Astrocyte of the spinal cord (primary cell): ENCODE data around the gene CTSZ.

ENCODE experiments used
- DNase-seq: peaks from one replicate; pipeline ENCODE4 v3.0.0; 2011; ENCODE audit warnings: low read depth, low spot score
- H3K4me3 ChIP-seq: 2 replicates; pipeline ENCODE4 v1.5.1; 2011; ENCODE audit warnings: low read depth, mild to moderate bottlenecking, low read length, moderate library complexity
- in situ Hi-C: cut with HindIII; loops from 2 replicates; pipeline ENCODE4 v1.10.0; 2017; ENCODE audit warnings: low sequenced_read_pairs
- TF ChIP-seq, protein P1 (sequence below): IDR thresholded peaks from 2 replicates; pipeline ENCODE4 v1.5.1; 2012; ENCODE audit warnings: low read depth, mild to moderate bottlenecking, low read length, inconsistent platforms

Gene CTSZ

DNA sequence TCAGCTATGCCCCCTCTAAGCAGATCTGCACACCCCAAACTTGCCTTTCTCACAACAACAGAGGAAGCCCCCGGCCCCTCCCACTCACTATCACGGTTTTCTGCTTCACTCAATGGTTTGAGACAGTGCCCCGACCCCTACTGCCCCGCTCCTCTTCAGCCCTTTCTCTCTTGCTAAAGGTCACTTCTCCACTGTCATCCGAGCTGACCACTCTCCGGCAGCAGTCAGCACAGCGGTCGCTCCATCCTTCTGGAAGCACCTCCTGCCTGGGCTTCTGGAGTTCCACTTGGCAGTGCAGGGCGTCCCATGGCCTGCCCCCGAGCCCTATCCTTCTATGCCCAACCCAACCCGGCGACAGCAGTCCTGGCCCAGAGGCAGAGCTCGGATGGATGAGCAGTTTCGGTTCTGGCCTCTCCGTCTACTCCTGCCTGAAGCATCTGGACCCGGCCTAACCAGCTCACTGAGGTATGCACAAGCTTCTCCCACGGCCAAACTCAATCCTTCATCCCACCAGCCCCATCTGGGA, 4.1 kb downstream of the CTSZ start:
- DNase-seq: no peak
- TF ChIP-seq, protein P1, sequence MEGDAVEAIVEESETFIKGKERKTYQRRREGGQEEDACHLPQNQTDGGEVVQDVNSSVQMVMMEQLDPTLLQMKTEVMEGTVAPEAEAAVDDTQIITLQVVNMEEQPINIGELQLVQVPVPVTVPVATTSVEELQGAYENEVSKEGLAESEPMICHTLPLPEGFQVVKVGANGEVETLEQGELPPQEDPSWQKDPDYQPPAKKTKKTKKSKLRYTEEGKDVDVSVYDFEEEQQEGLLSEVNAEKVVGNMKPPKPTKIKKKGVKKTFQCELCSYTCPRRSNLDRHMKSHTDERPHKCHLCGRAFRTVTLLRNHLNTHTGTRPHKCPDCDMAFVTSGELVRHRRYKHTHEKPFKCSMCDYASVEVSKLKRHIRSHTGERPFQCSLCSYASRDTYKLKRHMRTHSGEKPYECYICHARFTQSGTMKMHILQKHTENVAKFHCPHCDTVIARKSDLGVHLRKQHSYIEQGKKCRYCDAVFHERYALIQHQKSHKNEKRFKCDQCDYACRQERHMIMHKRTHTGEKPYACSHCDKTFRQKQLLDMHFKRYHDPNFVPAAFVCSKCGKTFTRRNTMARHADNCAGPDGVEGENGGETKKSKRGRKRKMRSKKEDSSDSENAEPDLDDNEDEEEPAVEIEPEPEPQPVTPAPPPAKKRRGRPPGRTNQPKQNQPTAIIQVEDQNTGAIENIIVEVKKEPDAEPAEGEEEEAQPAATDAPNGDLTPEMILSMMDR: no peak
- no peak overlapping the region for H3K4me3 ChIP-seq
- in situ Hi-C loops: no loop called here

DNA sequence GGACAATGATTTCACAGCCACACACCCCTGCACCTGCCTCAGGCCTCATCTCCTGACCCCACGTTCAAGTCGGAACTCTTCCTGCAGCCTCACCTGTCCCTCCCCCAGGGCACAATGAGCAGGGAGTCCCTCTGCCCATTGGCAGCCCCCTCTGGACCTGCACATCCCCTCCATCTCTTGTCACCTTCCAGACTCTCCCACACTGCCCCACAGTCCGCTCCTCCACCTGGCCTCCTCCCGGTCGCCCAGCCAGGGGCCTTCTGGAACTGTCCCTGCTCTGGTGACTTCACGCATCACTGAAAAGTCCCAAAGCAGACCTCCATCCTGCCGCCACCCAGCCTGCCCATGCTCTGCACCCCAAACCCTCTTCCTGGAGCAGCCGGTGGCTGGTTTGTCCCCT, 4.7 kb downstream of the CTSZ start:
- no peak for DNase-seq
- in situ Hi-C loops: no loop called here
- TF ChIP-seq, protein P1: no peak
- H3K4me3 ChIP-seq: no peak overlapping the region

DNA sequence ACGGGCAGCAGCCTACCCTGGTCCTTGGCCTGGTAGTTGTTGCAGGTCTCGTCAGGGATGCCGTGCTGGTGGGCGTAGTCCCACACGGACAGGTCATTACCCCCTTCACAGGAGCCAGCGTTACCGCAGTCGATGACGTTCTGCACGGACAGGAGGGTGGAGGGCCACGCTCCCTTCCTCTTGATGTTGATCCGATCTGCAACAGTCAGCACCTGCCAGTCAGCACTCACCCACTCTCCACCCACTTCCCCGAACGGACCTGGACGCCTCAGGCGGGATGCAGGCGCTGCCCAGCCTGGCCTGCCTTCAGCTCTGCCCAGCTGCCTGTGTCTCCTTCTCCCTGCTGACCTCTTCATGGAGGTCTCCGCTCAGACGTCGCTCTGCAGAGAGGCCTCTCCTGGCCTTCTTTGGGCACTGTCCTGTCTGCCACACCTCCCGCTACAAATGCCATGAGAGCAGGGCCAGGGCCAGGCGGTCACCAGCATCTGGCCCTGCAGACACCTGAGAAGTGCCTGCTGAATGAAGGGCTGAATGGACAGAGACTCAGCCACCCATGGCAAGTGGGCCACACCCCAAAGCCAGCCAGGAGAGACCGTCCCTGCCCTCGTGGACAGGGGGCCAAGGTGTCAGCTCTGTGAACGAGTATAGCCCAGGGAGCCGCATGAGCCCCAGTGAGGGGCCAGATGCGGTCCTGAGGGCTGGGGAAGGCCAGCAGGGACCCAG, 5.4 kb downstream of the CTSZ start:
- in situ Hi-C loops: no loop called here
- H3K4me3 ChIP-seq: no peak overlapping the region
- DNase-seq: no peak
- TF ChIP-seq, protein P1: no peak

DNA sequence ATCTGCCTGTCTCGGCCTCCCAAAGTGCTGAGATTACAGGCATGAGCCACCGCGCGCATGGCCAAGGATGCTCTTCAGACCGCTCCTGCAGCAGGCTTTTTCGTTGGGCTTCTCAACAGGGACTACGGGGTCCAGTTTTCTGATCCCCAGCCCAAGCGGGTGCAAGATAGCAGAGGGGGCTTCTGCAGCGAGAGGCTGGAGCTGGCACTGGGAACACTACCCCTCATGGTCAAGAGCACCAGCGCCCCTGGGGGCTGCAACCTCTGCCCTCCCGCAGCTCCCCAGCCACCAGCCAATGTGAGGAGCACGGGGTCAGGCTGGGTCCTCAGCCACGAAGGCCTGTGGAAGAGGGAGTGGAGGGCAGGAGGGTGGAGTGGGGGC, 6.0 kb downstream of the CTSZ start:
- no peak for DNase-seq
- TF ChIP-seq, protein P1: no peak
- in situ Hi-C loops: no loop called here
- no peak overlapping the region for H3K4me3 ChIP-seq

DNA sequence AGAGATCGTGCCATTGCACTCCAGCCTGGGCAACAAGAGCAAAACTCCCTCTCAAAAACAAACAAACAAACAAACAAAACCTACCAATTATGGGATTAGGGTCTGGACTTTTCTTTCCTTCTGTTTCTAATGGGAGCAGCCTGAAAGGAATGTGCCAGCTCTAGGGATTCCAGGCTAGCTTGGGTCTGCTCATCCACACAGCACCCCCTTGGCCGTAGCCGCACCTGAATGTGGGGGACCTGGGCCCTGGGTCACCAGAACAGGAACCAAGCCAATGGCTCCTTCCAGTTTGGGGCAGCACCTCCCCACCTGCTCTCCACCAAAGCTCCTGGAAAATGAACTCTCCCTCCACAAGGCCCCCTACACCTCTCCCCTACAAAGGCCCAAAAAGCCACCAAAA, 6.7 kb downstream of the CTSZ start:
- in situ Hi-C loops: no loop called here
- no peak overlapping the region for H3K4me3 ChIP-seq
- DNase-seq: no peak
- TF ChIP-seq, protein P1: no peak

DNA sequence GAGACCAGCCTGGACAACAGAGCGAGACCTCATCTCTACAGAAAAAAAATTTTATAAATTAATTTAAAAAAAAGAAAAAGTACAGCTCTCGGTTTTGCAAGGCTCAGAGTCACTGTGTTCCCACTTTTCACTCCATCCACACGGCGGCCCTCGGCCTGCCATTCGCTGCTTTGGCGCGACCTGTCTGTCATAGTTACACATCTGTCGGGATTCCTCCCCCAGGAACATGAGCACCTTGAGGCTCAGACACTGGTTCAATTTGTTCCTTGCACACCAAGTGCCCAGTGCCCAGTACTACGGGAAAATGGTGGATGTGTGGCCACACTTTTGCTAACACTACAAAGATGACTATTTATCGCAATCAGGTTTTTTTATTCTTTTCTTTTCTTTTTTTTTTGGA, 8.4 kb downstream of the CTSZ start:
- TF ChIP-seq, protein P1: no peak
- in situ Hi-C loops: no loop called here
- H3K4me3 ChIP-seq: no peak overlapping the region
- DNase-seq: no peak
